ENCODE measurements around the gene ZCCHC7. TPM values are rescaled to one million over a fixed set of nuclear protein-coding genes. Genes with fewer than 3 reads are reported as not detected.

ZCCHC7 gene
- total and polyA plus RNA-seq, 2 experiments from 2014 or later: 15.3 to 19.4 TPM

- no peak overlapping the region for H3K27ac ChIP-seq
- no peaks in the 10 kb centered on the region for H4K20me1 ChIP-seq (ENCODE audit: insufficient read depth)
- no peaks in the 10 kb centered on the region for H3K9me2 ChIP-seq (ENCODE audit: insufficient read depth)
- no peaks in the 10 kb centered on the region for H3K36me3 ChIP-seq (ENCODE audit: low read depth)
- H3F3A ChIP-seq (ENCODE audit: insufficient read depth): no peaks in the 10 kb centered on the region
- no peaks in the 10 kb centered on the region for H3K9me3 ChIP-seq (ENCODE audit: low read depth)
- H2AFZ ChIP-seq: no peak overlapping the region
- no peak overlapping the region for H3K4me3 ChIP-seq
- H3K79me2 ChIP-seq (ENCODE audit: insufficient read depth): peaks cover 52% of the 10 kb centered on the region
- WGBS, 2 experiments (ENCODE audit: low coverage in 1 of 2, low lambda C conversion rate in 2 of 2, missing lambda C conversion rate in 2 of 2): 98 to 99% methylated on average over 2 of the region's 2 CpGs
- in situ Hi-C loops (cut with MboI): no loop called here
- H3K4me1 ChIP-seq (ENCODE audit: insufficient read depth): no peaks in the 10 kb centered on the region
- H3K4me2 ChIP-seq (ENCODE audit: unreplicated experiment): no peak overlapping the region
- no peaks in the 10 kb centered on the region for H3K27me3 ChIP-seq (replicated peaks; ENCODE audit: insufficient read depth)
- no peak for DNase-seq
- H3K9ac ChIP-seq: no peak overlapping the region
- TF ChIP-seq EZH2phosphoT487 (IDR thresholded peaks at IDR 0.05; ENCODE audit: insufficient read depth, low read depth) (no peak), EZH2 (IDR thresholded peaks at IDR 0.05; ENCODE audit: insufficient read depth, poor library complexity, severe bottlenecking) (no peak)
Measured at GRCh38 chr9:37178742-37179141, 58.4 kb downstream of the ZCCHC7 start.

GRCh38 chr9:37179576-37179975 is 59.2 kb downstream of the ZCCHC7 start:
- Histone ChIP-seq H3K36me3 (ENCODE audit: low read depth) (no peaks in the 10 kb centered on the region), H3K9ac (no peak overlapping the region), H3F3A (ENCODE audit: insufficient read depth) (no peaks in the 10 kb centered on the region), H3K4me3 (no peak overlapping the region), H2AFZ (no peak overlapping the region), H3K79me2 (ENCODE audit: insufficient read depth) (peaks cover 58% of the 10 kb centered on the region), H3K4me2 (ENCODE audit: unreplicated experiment) (no peak overlapping the region), H3K4me1 (ENCODE audit: insufficient read depth) (no peaks in the 10 kb centered on the region), H3K9me3 (ENCODE audit: low read depth) (no peaks in the 10 kb centered on the region), H3K27me3 (replicated peaks; ENCODE audit: insufficient read depth) (no peaks in the 10 kb centered on the region), H3K27ac (no peak overlapping the region), H3K9me2 (ENCODE audit: insufficient read depth) (no peaks in the 10 kb centered on the region), H4K20me1 (ENCODE audit: insufficient read depth) (no peaks in the 10 kb centered on the region)
- DNase-seq: no peak
- in situ Hi-C loops (cut with MboI): no loop called here
- TF ChIP-seq EZH2 (IDR thresholded peaks at IDR 0.05; ENCODE audit: insufficient read depth, poor library complexity, severe bottlenecking): no peak
- TF ChIP-seq EZH2phosphoT487 (IDR thresholded peaks at IDR 0.05; ENCODE audit: insufficient read depth, low read depth): no peak
- 96 to 98% methylated on average over 3 of the region's 3 CpGs for WGBS, 2 experiments (ENCODE audit: low coverage in 1 of 2, low lambda C conversion rate in 2 of 2, missing lambda C conversion rate in 2 of 2)

GRCh38 chr9:37180138-37180537 is 59.8 kb downstream of the ZCCHC7 start:
- Histone ChIP-seq H3K27ac (no peak overlapping the region), H3K9me2 (ENCODE audit: insufficient read depth) (no peaks in the 10 kb centered on the region), H3K36me3 (ENCODE audit: low read depth) (no peaks in the 10 kb centered on the region), H3K4me2 (ENCODE audit: unreplicated experiment) (no peak overlapping the region), H2AFZ (no peak overlapping the region), H3K27me3 (replicated peaks; ENCODE audit: insufficient read depth) (no peaks in the 10 kb centered on the region), H3K79me2 (ENCODE audit: insufficient read depth) (peaks cover 58% of the 10 kb centered on the region), H3K4me3 (no peak overlapping the region), H3K9ac (no peak overlapping the region), H4K20me1 (ENCODE audit: insufficient read depth) (no peaks in the 10 kb centered on the region), H3K9me3 (ENCODE audit: low read depth) (no peaks in the 10 kb centered on the region), H3F3A (ENCODE audit: insufficient read depth) (no peaks in the 10 kb centered on the region), H3K4me1 (ENCODE audit: insufficient read depth) (no peaks in the 10 kb centered on the region)
- WGBS, 2 experiments (ENCODE audit: low coverage in 1 of 2, low lambda C conversion rate in 2 of 2, missing lambda C conversion rate in 2 of 2): 91 to 92% methylated on average over 2 of the region's 2 CpGs
- TF ChIP-seq EZH2phosphoT487 (IDR thresholded peaks at IDR 0.05; ENCODE audit: insufficient read depth, low read depth) (no peak), EZH2 (IDR thresholded peaks at IDR 0.05; ENCODE audit: insufficient read depth, poor library complexity, severe bottlenecking) (no peak)
- in situ Hi-C loops (cut with MboI): no loop called here
- no peak for DNase-seq

GRCh38 chr9:37182718-37183117 is 62.3 kb downstream of the ZCCHC7 start:
- in situ Hi-C loops (cut with MboI): no loop called here
- Histone ChIP-seq H4K20me1 (ENCODE audit: insufficient read depth) (no peaks in the 10 kb centered on the region), H3K9ac (no peak overlapping the region), H3K4me1 (ENCODE audit: insufficient read depth) (peaks cover 6% of the 10 kb centered on the region), H3K27me3 (replicated peaks; ENCODE audit: insufficient read depth) (no peaks in the 10 kb centered on the region), H3K9me2 (ENCODE audit: insufficient read depth) (no peaks in the 10 kb centered on the region), H3K36me3 (ENCODE audit: low read depth) (no peaks in the 10 kb centered on the region), H3K79me2 (ENCODE audit: insufficient read depth) (peaks cover 58% of the 10 kb centered on the region), H3K4me3 (no peak overlapping the region), H3K27ac (no peak overlapping the region), H3F3A (ENCODE audit: insufficient read depth) (peaks cover 12% of the 10 kb centered on the region), H2AFZ (no peak overlapping the region), H3K4me2 (ENCODE audit: unreplicated experiment) (no peak overlapping the region), H3K9me3 (ENCODE audit: low read depth) (no peaks in the 10 kb centered on the region)
- WGBS, 2 experiments (ENCODE audit: low coverage in 1 of 2, low lambda C conversion rate in 2 of 2, missing lambda C conversion rate in 2 of 2): 88 to 96% methylated on average over 1 of the region's 1 CpG
- TF ChIP-seq EZH2 (IDR thresholded peaks at IDR 0.05; ENCODE audit: insufficient read depth, poor library complexity, severe bottlenecking) (no peak), EZH2phosphoT487 (IDR thresholded peaks at IDR 0.05; ENCODE audit: insufficient read depth, low read depth) (no peak)
- no peak for DNase-seq

All from GM23248 (cell line).